ENCODE measurements around the gene CNOT3. TPM values are rescaled to one million over a fixed set of nuclear protein-coding genes. Genes with fewer than 3 reads are reported as not detected.

The CNOT3 gene
- total RNA-seq, 4 donors from 2014 or later, result 19.5 to 56.9 (median 37.1) TPM

DNA sequence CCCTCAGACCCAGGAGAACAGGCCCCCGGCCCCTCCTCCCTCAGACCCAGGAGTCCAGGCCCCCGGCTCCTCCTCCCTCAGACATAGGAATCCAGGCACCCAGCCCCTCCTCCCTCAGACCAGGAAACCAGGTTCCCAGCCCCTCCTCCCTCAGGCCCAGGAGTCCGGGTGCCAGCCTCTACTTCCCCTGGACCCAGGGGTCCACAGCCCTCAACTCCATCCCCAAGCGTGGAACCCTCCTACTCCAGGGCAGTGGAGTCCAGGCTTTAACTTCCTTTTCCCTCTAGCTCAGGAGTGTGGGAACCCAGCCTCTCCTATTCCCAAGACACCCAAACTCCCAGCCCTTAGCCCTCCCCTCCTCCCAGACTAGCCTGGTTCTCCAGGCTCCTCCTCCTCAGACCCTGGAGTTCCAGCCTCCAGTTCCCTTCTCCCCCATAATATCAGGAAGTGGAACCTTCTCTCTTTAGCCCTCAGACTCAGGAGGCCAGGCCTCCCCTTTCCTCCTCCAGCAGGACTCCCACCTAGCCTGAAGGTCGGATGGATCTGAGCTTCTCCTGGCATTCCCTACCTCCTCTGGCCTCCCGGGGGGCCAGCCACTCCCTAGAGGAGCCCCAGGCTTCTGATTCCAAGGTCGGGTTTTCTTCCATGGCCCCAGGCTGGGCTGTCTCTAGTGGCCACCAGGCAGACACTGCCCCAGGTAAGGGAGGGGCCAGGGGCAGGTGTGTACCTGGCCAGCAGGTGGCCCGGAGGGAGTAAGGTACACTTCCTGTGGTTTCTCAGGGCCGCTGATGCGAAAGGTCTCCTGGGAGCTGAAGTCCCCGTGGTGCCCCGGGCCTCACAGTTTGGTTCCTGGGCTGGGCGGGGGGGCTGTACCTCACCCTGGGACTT is 35.2 kb downstream of the CNOT3 start, which contains the start of gene TMC4:
Gene TMC4 (minus strand): TSS at position 690 of the 888 bp plus-strand sequence. CDS start 43 bp downstream, at position 647.
- WGBS, 2 donors, result 14 to 20% methylated on average over 10 to 12 of the region's 13 CpGs
- H3K4me3 ChIP-seq (ENCODE audit: low read depth, poor library complexity, severe bottlenecking), result no peak within 1 kb of the TSS
- no peak for TF ChIP-seq POLR2A (IDR thresholded peaks at IDR 0.05)
- TF ChIP-seq, protein P1, sequence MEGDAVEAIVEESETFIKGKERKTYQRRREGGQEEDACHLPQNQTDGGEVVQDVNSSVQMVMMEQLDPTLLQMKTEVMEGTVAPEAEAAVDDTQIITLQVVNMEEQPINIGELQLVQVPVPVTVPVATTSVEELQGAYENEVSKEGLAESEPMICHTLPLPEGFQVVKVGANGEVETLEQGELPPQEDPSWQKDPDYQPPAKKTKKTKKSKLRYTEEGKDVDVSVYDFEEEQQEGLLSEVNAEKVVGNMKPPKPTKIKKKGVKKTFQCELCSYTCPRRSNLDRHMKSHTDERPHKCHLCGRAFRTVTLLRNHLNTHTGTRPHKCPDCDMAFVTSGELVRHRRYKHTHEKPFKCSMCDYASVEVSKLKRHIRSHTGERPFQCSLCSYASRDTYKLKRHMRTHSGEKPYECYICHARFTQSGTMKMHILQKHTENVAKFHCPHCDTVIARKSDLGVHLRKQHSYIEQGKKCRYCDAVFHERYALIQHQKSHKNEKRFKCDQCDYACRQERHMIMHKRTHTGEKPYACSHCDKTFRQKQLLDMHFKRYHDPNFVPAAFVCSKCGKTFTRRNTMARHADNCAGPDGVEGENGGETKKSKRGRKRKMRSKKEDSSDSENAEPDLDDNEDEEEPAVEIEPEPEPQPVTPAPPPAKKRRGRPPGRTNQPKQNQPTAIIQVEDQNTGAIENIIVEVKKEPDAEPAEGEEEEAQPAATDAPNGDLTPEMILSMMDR (IDR thresholded peaks at IDR 0.05), result no peak
- DNase-seq (ENCODE audit: low spot score in 2 of 2), result no peak
- intact Hi-C loops (cut with DNase I; ENCODE audit: low total_unique reads), result no loop called here

DNA sequence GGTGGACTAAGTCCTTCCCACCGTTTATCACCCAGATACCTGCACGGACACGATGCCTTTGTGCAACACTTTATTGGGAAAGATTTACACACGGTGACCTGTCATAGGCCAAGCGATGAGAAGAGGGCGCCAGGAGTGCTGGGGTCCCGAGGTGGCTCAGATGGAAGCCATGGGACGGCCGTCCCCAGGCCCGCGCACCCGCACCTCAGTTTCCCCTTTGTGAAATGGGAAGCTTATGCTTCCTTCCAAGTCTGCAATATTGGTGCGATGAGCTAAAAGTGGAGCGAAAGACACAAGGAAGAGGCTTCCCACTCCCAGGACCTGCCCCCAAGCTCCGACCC is 35.8 kb downstream of the CNOT3 start:
- H3K4me3 ChIP-seq (ENCODE audit: low read depth, poor library complexity, severe bottlenecking), result no peak overlapping the region
- 37 to 43% methylated on average over 15 of the region's 15 CpGs for WGBS, 2 donors
- TF ChIP-seq POLR2A (IDR thresholded peaks at IDR 0.05), result no peak
- TF ChIP-seq, protein P1 (IDR thresholded peaks at IDR 0.05), result no peak
- no peak for DNase-seq (ENCODE audit: low spot score in 2 of 2)
- intact Hi-C loops (cut with DNase I; ENCODE audit: low total_unique reads), result no loop called here

DNA sequence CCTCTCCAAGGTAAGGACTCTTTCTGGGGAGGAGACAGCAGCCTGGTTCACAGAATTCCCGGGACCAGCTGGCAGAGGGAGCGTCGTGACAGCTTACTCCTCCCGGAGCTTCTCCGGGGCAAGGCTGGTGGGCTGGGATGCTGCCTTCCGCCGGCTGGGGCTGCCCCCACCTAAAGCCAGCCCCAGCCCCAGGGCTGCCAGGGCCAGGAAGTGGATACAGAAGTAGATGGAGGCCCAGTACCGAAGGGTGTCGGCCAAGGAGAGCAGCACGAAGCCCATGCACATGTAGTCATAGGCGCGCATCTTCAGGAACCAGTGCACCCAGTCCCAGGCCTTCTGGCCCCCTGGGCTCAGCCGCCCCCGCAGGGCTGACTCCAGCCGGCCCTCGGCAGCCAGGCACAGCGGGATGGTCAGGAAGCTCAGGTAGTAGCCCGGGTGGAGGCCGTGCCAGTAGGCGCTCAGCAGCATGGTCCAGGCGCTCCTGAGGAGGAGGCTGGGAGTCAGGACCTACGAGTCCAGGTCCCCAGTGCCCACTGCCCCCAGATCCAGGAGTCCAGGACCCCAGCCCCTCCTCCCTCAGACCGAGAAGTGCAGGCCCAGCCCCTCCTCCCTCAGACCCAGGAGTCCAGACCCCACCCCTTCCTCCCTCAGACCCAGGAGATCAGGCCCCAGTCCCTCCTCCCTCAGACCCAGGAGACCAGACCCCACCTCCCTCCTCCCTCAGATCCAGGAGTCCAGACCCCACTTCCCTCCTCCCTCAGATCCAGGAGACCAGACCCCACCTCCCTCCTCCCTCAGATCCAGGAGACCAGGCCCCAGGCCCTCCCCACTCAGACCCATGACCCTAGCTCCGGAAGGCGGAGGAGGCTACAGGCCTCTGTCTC is 36.6 kb downstream of the CNOT3 start:
- TF ChIP-seq, protein P1 (IDR thresholded peaks at IDR 0.05), result no peak
- TF ChIP-seq POLR2A (IDR thresholded peaks at IDR 0.05), result no peak
- no peak overlapping the region for H3K4me3 ChIP-seq (ENCODE audit: low read depth, poor library complexity, severe bottlenecking)
- WGBS, 2 donors, result 67 to 78% methylated on average over 17 to 23 of the region's 25 CpGs
- no peak for DNase-seq (ENCODE audit: low spot score in 2 of 2)
- intact Hi-C loops (cut with DNase I; ENCODE audit: low total_unique reads), result no loop called here

DNA sequence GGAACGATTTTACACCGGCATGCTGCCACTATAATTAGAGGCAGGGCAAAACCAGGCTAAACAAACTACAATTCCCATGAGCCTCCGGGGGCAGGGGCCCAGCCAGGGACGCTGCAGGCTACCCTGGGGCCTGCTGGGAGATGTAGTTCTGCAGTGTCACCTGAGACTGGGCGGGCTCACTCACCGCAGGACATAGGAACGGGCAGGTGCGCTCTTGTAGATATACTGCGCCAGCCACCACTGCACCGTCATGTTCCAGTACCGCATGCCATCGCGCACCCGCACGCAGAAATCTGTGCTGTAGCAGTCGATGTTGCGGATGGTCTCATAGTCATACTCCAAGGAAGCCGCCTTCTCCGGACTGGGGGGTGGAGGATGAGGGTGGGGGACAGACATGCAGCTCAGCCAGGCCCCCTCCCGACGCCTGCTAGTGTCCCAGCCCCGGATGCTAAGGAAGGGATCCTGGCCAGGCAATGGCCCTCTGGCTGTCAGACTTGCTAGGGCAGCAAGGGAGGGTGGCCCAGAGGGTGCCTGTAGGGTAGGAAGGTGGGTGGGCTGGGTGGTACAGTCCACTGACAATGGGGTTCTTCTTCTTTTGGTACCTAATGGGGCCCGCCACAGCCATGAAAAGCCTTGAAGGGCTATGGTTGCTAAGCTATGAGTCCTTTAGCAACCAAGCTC is 41.2 kb downstream of the CNOT3 start:
- no peak for TF ChIP-seq POLR2A (IDR thresholded peaks at IDR 0.05)
- TF ChIP-seq, protein P1 (IDR thresholded peaks at IDR 0.05), result no peak
- intact Hi-C loops (cut with DNase I; ENCODE audit: low total_unique reads), result no loop called here
- DNase-seq (ENCODE audit: low spot score in 2 of 2), result no peak
- H3K4me3 ChIP-seq (ENCODE audit: low read depth, poor library complexity, severe bottlenecking), result no peak overlapping the region
- WGBS, 2 donors, result 53 to 89% methylated on average over 18 to 23 of the region's 23 CpGs

DNA sequence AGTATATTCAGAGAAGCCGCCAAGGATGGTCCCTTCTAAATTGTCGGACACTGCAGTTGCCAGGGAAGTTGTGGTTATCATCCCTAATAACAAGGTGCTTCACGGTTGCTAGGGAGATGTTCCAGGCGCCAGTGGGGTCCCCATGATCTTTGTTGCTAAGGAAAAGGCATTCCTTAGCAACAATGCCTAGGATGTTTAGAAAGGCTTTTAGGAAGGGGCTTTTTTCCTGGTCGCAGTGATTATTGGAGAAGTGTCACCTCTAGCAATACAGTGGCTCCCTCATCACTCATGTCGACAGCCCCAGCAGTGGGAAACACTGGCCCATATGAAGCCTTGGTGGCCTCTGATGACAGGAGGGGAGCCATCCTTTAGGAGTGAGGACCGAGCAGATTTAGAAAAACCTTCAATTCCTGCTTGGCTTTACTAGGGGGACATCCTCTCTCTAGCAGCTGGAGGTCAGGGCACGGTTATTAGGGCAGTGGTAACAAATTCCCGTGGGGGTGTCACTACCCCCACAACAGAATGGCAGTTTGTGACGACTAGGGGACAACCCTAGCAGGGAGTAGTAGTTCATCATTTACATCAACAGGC is 41.8 kb downstream of the CNOT3 start:
- intact Hi-C loops (cut with DNase I; ENCODE audit: low total_unique reads), result no loop called here
- DNase-seq (ENCODE audit: low spot score in 2 of 2), result no peak
- 80 to 84% methylated on average over 10 of the region's 10 CpGs for WGBS, 2 donors
- no peak overlapping the region for H3K4me3 ChIP-seq (ENCODE audit: low read depth, poor library complexity, severe bottlenecking)
- TF ChIP-seq, protein P1 (IDR thresholded peaks at IDR 0.05), result no peak
- no peak for TF ChIP-seq POLR2A (IDR thresholded peaks at IDR 0.05)

Measured in lower leg skin (tissue), 4 donors.